ENCODE data around the gene GALNT2. TPM values are rescaled to one million over a fixed set of nuclear protein-coding genes. Genes with fewer than 3 reads are reported as not detected.

Gene GALNT2
- polyA plus RNA-seq, 3 donors, result 19.6 to 25.6 (median 23.4) TPM

- no peaks in the 10 kb centered on the region for H3K36me3 ChIP-seq (replicated peaks in 1 of 2; ENCODE audit: control insufficient read depth in 1 of 2, insufficient read depth in 2 of 2, low read length in 2 of 2)
- Mint-ChIP-seq H3K4me3 (no peak overlapping the region), H3K27ac (peak overlapping the region in 2 of 7 donors; percentile 36 to 55), H3K27me3 (ENCODE audit: low read depth in 3 of 3) (peaks cover 1 to 7% (median 5%) of the 10 kb centered on the region in 3 donors), H3K36me3 (no peaks in the 10 kb centered on the region), H3K9me3 (peaks cover 0 to 2% (median 0%) of the 10 kb centered on the region in 7 donors), H3K4me1 (no peaks in the 10 kb centered on the region)
- 92% methylated on average over 7 of the region's 8 CpGs for WGBS (ENCODE audit: insufficient coverage)
- H3K9ac ChIP-seq (ENCODE audit: insufficient read depth, low read length, poor library complexity, severe bottlenecking), result no peak overlapping the region
- H4K20me1 ChIP-seq (ENCODE audit: insufficient read depth, low read length), result no peaks in the 10 kb centered on the region
- H3K9me3 ChIP-seq (replicated peaks in 1 of 2; ENCODE audit: control insufficient read depth in 1 of 2, insufficient read depth in 1 of 2, low read length in 2 of 2), result no peaks in the 10 kb centered on the region
- TF ChIP-seq CTCF (IDR thresholded peaks at IDR 0.05), result no peak
- no peaks in the 10 kb centered on the region for H3K27me3 ChIP-seq (ENCODE audit: control insufficient read depth in 2 of 2, insufficient read depth in 2 of 2, low read length in 2 of 2)
- DNase-seq, result no peak
- H3K4me1 ChIP-seq (ENCODE audit: control insufficient read depth in 1 of 2, insufficient read depth in 2 of 2, low read length in 2 of 2), result no peaks in the 10 kb centered on the region
- H3K4me3 ChIP-seq (replicated peaks in 1 of 3; ENCODE audit: low read depth in 2 of 3, low read length in 3 of 3), result no peak overlapping the region
- H3K27ac ChIP-seq (ENCODE audit: low read depth in 1 of 2, low read length in 2 of 2), result no peak overlapping the region
- H3K79me2 ChIP-seq (ENCODE audit: insufficient read depth, low read length), result no peaks in the 10 kb centered on the region
- no peak overlapping the region for H2AFZ ChIP-seq (ENCODE audit: insufficient read depth, low read depth, low read length, poor library complexity, severe bottlenecking)
- H3K4me2 ChIP-seq (replicated peaks; ENCODE audit: extremely low read depth, low read length, poor library complexity, severe bottlenecking), result no peak overlapping the region
- intact Hi-C loops (cut with micrococcal nuclease), result no loop called here
Measured at GRCh38 chr1:230054092-230054749, 12.8 kb upstream of the GALNT2 start.

- no peak overlapping the region for H3K4me3 Mint-ChIP-seq
- WGBS (ENCODE audit: insufficient coverage), result no CpG with 5 or more reads among the region's 1 CpG
- no peak overlapping the region for H3K27ac Mint-ChIP-seq
- H3K27me3 ChIP-seq (ENCODE audit: control insufficient read depth in 2 of 2, insufficient read depth in 2 of 2, low read length in 2 of 2), result no peaks in the 10 kb centered on the region
- no peak for DNase-seq
- no peaks in the 10 kb centered on the region for H3K79me2 ChIP-seq (ENCODE audit: insufficient read depth, low read length)
- no peak overlapping the region for H3K27ac ChIP-seq (ENCODE audit: low read depth in 1 of 2, low read length in 2 of 2)
- no peak overlapping the region for H2AFZ ChIP-seq (ENCODE audit: insufficient read depth, low read depth, low read length, poor library complexity, severe bottlenecking)
- peaks cover 0 to 6% (median 3%) of the 10 kb centered on the region in 7 donors for H3K9me3 Mint-ChIP-seq
- peaks cover 1 to 10% (median 4%) of the 10 kb centered on the region in 3 donors for H3K27me3 Mint-ChIP-seq (ENCODE audit: low read depth in 3 of 3)
- no peaks in the 10 kb centered on the region for H3K36me3 Mint-ChIP-seq
- H4K20me1 ChIP-seq (ENCODE audit: insufficient read depth, low read length), result no peaks in the 10 kb centered on the region
- H3K9me3 ChIP-seq (replicated peaks in 1 of 2; ENCODE audit: control insufficient read depth in 1 of 2, insufficient read depth in 1 of 2, low read length in 2 of 2), result no peaks in the 10 kb centered on the region
- H3K4me1 Mint-ChIP-seq, result no peaks in the 10 kb centered on the region
- intact Hi-C loops (cut with micrococcal nuclease), result no loop called here
- no peak overlapping the region for H3K4me2 ChIP-seq (replicated peaks; ENCODE audit: extremely low read depth, low read length, poor library complexity, severe bottlenecking)
- H3K4me1 ChIP-seq (ENCODE audit: control insufficient read depth in 1 of 2, insufficient read depth in 2 of 2, low read length in 2 of 2), result no peaks in the 10 kb centered on the region
- no peak overlapping the region for H3K4me3 ChIP-seq (replicated peaks in 1 of 3; ENCODE audit: low read depth in 2 of 3, low read length in 3 of 3)
- no peaks in the 10 kb centered on the region for H3K36me3 ChIP-seq (replicated peaks in 1 of 2; ENCODE audit: control insufficient read depth in 1 of 2, insufficient read depth in 2 of 2, low read length in 2 of 2)
- TF ChIP-seq CTCF (IDR thresholded peaks at IDR 0.05), result no peak
- H3K9ac ChIP-seq (ENCODE audit: insufficient read depth, low read length, poor library complexity, severe bottlenecking), result no peak overlapping the region
Measured at GRCh38 chr1:230056098-230056497, 10.9 kb upstream of the GALNT2 start.

Measured in CD14-positive monocyte (primary cell).